Measurements from ENCODE around the gene DTHD1.

DTHD1 gene

DNA sequence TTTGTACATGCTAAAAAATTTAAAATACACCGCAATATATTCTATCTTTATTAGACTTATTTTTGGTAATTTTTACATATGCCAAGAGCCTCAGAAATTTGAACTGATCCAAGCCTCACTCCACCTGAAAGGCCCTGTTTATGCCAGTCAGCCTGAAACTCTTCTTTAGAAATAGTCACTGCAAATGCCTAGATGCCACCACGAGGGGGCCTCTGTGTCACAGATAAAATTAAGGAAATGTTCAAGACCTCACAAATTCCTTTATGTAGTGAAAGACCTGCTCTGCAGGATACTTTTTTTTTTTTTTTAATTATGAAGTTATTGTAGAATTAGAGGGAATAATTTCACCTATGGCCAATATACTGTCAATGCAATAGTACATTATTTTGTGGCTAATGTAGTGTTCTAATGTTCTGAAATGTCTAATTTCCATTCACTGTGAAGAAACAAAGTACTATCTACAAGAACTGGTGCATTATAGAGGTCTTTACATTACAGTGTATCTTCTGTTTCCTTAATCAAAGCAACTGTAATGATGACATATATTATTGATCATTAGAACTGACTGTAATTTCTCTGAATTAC, 69.8 kb downstream of the DTHD1 start:
- DNase-seq, result no peak

DNA sequence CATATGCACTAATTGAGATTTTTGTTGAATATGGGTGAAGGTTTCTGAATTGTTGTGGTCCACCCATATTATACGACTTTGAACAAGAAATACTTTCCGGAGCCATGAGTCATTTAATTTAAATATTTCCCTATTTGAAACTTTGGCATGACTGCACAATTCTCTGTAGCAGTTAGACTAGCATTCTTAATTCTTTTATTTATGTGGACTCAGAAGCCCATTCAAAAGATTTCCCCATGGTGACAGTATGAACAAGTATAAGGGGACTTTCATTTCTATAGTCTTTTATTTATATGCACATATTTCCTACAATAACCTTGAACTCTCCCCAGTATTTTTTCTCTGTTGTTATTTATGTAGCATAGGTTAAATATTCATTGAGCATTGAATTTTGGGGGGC, 72.6 kb downstream of the DTHD1 start:
- no peak for DNase-seq

GRCh38 chr4:36358173-36358572, 76.8 kb downstream of the DTHD1 start:
- no peak for DNase-seq

GRCh38 chr4:36360755-36361154, 79.3 kb downstream of the DTHD1 start:
- DNase-seq, result no peak

DNA sequence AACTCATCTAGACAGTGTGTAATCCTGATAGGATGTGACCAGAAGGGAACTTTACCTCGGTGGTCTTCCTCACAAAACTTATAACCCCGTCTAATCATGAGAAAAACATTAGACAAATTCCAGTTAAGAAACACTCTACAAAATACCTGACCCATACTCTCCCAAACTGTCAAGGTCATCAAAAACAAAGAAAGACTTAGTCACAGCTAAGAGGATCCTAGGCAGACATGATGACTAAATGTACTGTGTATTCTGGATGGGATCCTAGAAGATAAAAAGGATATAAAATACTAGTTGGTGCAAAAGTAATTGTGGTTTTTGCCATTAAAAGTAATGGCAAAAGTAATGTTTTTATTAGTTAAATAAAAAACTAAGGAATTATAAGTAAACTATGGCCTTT, 81.6 kb downstream of the DTHD1 start:
- no peak for DNase-seq

DNA sequence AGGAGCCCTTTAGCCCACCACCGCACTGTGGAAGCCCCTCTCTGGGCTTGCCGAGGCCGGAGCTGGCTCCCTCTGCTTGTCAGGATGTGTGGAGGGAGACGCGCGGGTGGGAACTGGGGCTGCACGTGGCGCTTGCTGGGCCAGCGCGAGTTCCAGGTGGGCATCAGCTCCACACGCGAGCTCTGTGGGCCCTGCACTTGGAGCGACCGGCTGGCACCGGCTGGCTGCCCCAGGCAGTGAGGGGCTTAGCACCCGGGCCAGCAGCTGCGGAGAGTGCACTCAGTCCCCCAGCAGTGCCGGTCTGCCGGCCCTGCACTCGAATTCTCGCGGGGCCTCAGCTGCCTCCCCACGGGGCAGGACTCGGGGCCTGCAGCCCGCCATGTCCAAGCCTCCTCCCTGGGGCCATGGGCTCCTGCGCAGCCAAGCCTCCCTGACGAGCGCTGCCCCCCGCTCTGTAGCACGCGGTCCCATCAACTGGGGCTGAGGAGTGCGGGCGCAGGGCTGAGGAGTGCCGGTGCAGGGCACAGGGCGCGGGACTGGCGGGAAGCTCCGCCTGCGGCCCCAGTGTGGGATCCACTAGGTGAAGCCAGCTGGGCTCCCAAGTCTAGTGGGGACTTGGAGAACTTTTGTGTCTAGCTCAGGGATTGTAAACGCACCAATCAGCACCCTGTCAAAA, 93.6 kb downstream of the DTHD1 start:
- DNase-seq, result no peak

- DNase-seq, result no peak
These were observed 104.6 kb downstream of the DTHD1 start for GRCh38 chr4:36385951-36386571.

- no peak for DNase-seq
These were observed 105.3 kb downstream of the DTHD1 start for GRCh38 chr4:36386691-36387090.

GRCh38 chr4:36388710-36389109, 107.3 kb downstream of the DTHD1 start:
- DNase-seq, result no peak

GRCh38 chr4:36391411-36391810, 110.0 kb downstream of the DTHD1 start:
- DNase-seq, result no peak

- no peak for DNase-seq
These were observed 110.6 kb downstream of the DTHD1 start for GRCh38 chr4:36392024-36392423.

- no peak for DNase-seq
These were observed 111.5 kb downstream of the DTHD1 start for GRCh38 chr4:36392916-36393315.
